AG04449 (cell line): ENCODE data around the gene NTM.

Experiments
- CTCF ChIA-PET: fragments of 350-600 bp; formaldehyde crosslinking; extraction: SDS; loops from one replicate; lab custom pipeline; 2021; ENCODE audit warnings: antibody characterized with exemption; lab: Yijun Ruan, JAX
- POLR2A ChIA-PET: fragments of 400-600, 350-600 bp; formaldehyde crosslinking; extraction: SDS; loops from one replicate; lab custom pipeline; 2020; ENCODE audit warnings: antibody characterized with exemption, inconsistent platforms; lab: Yijun Ruan, JAX
- DNase-seq: peaks from one replicate; pipeline ENCODE4 v3.0.0-alpha.2; 2010; ENCODE audit warnings: low read depth, low spot score
- H3K4me3 ChIP-seq: 2 replicates; pipeline ENCODE4 v1.5.1; 2011; ENCODE audit warnings: low read depth, mild to moderate bottlenecking, control low read depth, low read length
- CTCF ChIP-seq: IDR thresholded peaks from one replicate; pipeline ENCODE4 v1.5.1; 2011; ENCODE audit warnings: mild to moderate bottlenecking, moderate library complexity, low read length, control low read depth, inconsistent platforms; ENCODE audit not compliant: insufficient read depth; ENCODE audit errors: missing control alignments

NTM gene

GRCh38 chr11:132228746-132229325 lies 858.4 kb downstream of the NTM start:
- no peak for DNase-seq
- POLR2A ChIA-PET: no interaction called here
- TF ChIP-seq CTCF: no peak
- H3K4me3 ChIP-seq: no peak overlapping the region
- CTCF ChIA-PET: interaction anchor here (1.6 kb wide), 1 partner anchor 14 kb away, joined by 3 read pairs; no protein-coding TSS in a partner anchor

GRCh38 chr11:132231656-132232347 lies 861.4 kb downstream of the NTM start:
- no peak overlapping the region for H3K4me3 ChIP-seq
- POLR2A ChIA-PET: no interaction called here
- CTCF ChIA-PET: no interaction called here
- DNase-seq: no peak
- no peak for TF ChIP-seq CTCF

- DNase-seq: peak; percentile 62
- H3K4me3 ChIP-seq: no peak overlapping the region
- TF ChIP-seq CTCF: no peak
- POLR2A ChIA-PET: no interaction called here
- CTCF ChIA-PET: no interaction called here
Observed at GRCh38 chr11:132234878-132235277, 864.5 kb downstream of the NTM start.

GRCh38 chr11:132237781-132238180 lies 867.4 kb downstream of the NTM start:
- ChIA-PET CTCF (no interaction called here), POLR2A (no interaction called here)
- no peak for DNase-seq
- no peak for TF ChIP-seq CTCF
- H3K4me3 ChIP-seq: no peak overlapping the region

GRCh38 chr11:132238331-132238866 lies 868.0 kb downstream of the NTM start:
- ChIA-PET CTCF (interaction anchor here (0.6 kb wide), 1 partner anchor 44 kb away, joined by 3 read pairs; no protein-coding TSS in a partner anchor), POLR2A (no interaction called here)
- no peak overlapping the region for H3K4me3 ChIP-seq
- TF ChIP-seq CTCF: no peak
- DNase-seq: no peak

GRCh38 chr11:132240374-132240773 lies 870.0 kb downstream of the NTM start:
- no peak for DNase-seq
- no peak overlapping the region for H3K4me3 ChIP-seq
- no peak for TF ChIP-seq CTCF
- CTCF ChIA-PET: no interaction called here
- POLR2A ChIA-PET: no interaction called here
